NCI-H2029 treated with DMSO at 0.1 percent for 48 hours (cell line): ENCODE measurements around the gene TSPAN18.
A peak's percentile ranks its signal among the peaks of the same experiment; 100 is the strongest.

Experiments used
- DNase-seq: peaks from one replicate; lab custom pipeline; 2025; lab: John Stamatoyannopoulos, UW

TSPAN18 gene

GRCh38 chr11:44916331-44916730, 189.6 kb downstream of the TSPAN18 start:
- DNase-seq, result no peak

- no peak for DNase-seq
Measured at GRCh38 chr11:44916801-44917385, 190.1 kb downstream of the TSPAN18 start.

GRCh38 chr11:44917741-44918140, 191.0 kb downstream of the TSPAN18 start:
- no peak for DNase-seq

GRCh38 chr11:44920451-44920850, 193.7 kb downstream of the TSPAN18 start:
- no peak for DNase-seq

DNA sequence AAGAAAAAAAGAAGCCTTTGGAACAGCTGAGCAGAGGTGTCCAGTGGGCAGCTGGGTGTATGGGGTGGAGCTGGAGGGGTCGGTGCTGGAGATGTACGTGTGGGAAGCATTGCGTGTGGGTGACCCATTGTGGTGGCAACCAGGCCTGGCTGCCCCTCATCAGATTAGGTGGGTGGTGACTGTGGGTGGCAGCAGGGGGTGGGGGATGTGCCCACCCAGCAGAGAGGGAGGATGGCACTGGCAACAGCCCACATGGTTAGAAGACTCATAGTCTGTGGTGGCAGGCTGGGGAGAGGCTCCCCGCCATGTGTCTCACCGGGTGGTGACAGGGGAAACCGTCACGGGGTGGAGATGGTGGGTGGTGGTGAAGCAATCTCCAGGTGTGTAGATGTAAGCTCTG, 196.4 kb downstream of the TSPAN18 start:
- DNase-seq, result no peak

GRCh38 chr11:44923806-44924205, 197.0 kb downstream of the TSPAN18 start:
- no peak for DNase-seq

DNA sequence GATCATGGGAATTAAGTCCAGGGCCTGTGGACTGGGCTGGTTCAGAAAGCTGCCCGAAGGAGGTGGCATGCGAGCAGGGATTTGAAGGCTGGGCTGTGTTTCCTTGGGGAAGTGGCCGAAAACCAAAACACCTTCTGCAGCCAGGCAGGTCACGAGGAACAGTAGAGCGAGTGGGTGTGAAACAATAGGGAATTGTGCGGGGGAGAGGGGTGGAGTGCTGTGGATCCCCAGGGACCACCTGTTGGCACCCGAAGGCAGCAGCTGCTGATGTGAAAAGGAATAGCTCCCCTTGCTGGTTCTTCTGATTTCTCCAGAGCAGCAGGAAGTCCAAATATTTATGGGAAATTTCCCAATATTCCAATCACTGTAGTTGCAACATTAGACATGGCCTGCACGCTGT, 199.3 kb downstream of the TSPAN18 start:
- no peak for DNase-seq

GRCh38 chr11:44927174-44927661, 200.5 kb downstream of the TSPAN18 start:
- DNase-seq, result peak; percentile 35

DNA sequence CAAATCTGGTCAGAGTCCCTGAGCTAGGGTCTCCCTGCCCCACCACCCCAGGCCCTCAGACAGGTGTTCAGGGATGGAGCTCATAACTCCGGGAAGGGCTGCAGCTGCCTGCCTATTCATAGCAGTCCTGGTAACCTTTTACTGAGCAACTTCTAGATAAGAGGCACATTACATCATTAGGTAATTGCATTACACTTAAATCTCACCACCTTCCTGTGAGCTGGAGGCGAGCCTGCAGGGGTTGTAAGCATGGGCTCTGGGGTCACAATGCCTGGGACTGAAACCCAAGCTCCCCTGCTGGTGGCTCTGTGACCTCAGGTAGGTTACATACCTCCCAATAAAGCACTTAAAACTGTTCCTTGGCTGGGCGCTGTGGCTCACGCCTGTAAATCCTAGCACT, 201.4 kb downstream of the TSPAN18 start:
- no peak for DNase-seq

DNA sequence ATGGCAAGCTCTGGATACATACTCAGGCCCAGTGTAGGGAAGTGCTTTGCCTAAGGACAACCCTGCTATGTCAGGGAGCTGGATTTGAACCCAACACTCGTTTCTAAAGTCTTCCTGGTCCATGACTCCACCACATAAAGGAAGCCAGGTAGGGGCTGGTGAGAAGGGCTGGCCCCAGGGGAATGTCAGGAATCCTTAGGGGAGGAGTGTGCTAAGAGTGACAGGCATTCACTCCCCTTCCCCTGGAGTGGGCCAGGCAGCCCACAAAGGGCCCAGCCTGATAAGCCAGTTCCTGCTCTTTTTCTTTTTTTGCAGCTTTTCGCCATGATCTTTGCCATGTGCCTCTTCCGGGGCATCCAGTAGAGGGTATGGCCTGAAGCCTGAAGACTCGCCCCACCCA, 202.1 kb downstream of the TSPAN18 start:
- no peak for DNase-seq

- DNase-seq, result no peak
Measured at GRCh38 chr11:44930588-44931302, 204.0 kb downstream of the TSPAN18 start.

DNA sequence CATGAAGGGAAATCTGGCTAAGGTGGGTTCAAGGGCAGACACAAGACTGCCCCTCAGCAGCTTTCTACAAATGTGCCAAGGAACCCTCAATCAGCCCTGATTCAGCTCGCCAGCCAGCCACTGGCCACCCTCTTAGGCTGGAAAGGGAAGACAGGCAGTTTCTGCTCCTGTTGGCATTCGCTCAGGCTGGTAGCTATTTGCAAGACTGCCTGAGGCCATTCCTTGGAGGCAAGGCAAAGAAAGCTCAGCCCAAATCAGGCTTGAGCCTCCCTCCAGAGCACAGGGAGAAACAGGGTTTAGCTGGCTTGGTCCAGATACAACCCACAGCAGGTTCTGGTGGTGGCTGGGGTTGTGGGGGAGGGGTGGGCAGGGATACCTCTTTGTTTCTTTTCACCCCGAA, 204.7 kb downstream of the TSPAN18 start:
- DNase-seq, result no peak

GRCh38 chr11:44934110-44934509, 207.3 kb downstream of the TSPAN18 start:
- DNase-seq, result no peak

DNA sequence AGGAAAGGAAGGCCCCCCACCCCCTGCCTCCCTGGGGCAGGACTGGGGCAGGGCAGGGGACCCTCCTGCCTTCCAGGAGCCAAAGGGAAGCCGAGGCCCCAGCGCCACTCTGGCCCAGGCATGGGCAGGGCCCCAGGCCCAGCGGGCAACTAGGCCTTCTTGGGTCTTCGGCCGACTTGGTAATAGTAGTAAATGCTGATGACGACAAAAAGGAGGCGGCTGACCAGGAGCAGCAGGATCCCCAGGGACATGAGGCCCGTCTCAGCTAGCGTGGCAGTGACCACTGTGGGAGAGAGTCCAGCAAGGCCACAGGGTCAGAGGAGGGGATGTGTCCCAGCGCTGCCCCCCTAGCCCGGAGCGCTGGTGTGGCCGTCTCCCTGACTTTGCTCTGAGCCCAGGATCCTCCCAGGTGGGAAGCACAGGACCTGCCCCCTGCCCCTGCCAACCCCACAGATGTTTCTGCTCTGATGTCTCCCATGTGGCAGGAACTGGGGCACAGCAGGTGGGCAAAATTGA, 208.0 kb downstream of the TSPAN18 start:
- DNase-seq, result no peak

DNA sequence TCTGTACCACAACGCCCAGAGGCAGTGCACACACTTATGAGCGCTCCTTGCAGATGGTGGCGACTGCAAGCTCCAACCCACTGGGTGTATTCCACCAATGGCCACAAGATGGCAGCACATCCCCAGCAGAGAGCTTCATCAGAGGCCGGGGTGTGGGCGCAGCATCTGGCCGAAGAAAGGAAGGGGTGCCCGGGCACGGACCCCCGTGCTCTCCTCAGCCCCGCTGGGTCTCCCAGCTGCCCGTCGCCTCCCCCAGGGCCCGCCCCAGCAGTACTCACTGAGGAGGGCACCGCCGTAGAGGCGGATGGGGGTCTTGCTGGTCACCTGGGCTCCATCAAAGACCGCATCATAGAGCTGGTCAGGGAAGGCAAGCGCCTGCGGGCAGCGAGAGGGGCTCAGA, 209.8 kb downstream of the TSPAN18 start:
- peak; percentile 54 for DNase-seq

- no peak for DNase-seq
Measured at GRCh38 chr11:44936951-44937543, 210.3 kb downstream of the TSPAN18 start.

DNA sequence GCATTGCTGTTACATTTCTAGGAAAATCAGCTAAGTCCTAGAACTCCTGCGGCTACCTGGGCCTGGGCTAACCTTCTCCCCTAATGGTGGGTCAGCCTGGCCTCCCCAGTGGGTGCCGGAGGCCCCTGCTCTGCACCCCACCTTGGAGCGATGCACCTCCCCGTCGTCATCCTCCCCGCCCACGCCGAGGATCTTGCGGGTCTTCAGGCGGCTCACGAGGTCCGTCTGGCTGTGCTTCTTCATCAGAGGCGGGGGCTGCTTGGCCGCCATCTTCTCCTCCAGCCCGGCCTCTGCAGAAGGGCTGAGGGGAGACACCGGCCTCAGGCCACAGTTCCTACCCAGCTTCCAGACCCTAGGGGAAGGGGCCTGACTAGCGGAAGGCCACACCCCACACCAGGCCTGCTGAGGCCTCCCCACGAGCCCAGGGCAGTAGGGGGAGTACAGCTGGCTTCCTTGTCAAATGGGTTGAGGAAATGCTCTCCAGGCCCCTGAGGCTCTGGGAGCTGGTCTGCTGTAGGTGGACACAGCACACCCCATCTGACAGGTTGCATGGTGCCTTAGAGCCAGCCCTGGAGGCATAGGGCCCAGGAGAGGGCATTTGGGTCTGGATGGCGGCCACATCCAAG, 211.4 kb downstream of the TSPAN18 start:
- no peak for DNase-seq

DNA sequence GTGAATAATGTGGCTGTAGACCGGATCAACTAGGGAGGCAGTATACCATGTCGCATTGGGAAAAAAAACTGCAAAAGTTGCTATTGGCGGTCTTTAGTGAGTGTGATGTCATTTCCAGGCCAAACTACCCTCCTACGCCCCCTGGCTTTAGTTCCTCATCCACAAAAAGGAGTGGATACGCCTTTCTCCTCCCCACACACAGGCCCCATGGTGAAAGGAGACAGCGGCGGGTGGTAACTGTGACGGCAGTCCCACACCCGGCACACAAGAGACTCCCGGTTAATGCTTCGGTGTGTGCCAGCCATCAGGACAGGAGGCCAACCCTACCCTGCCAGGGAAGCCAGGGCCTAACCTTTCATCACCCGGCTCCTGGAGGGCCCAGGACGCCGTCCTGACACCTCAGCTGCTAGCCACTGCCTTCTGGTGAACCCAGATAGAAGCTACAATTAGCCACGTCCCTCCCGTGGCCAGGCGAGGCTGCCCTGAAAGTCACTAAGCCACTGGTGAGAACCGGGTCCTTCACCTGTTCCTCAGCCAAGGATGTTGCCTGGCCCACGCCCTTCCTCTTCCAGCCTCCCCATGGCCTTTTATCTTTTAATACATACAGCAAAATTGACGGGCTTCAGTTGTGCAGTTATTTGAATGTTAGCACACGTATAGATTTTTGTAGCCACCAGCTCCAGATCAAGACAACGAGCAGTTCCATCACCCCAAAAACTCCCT, 213.1 kb downstream of the TSPAN18 start:
- DNase-seq, result no peak

- DNase-seq, result no peak
Measured at GRCh38 chr11:44940404-44940803, 213.6 kb downstream of the TSPAN18 start.

DNA sequence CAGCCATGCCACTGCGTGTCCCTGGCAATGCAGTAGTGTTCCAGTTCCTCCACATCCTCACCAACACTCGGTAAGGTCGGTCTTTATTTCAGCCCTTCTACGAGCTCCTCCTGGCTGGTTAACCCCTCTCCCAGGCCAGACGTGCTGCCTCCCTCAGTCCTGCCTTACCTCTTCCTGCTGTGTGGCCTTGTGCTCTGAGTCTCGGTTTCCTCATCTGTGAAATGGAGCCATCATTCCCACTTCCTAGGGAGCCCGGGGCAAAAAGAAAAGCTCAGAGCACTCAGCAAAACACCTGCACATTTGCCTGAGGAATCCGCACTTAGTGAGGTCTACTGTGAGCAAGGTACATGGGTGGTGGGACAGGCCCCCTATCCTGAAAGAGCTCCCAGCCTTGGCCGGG, 214.1 kb downstream of the TSPAN18 start:
- no peak for DNase-seq

DNA sequence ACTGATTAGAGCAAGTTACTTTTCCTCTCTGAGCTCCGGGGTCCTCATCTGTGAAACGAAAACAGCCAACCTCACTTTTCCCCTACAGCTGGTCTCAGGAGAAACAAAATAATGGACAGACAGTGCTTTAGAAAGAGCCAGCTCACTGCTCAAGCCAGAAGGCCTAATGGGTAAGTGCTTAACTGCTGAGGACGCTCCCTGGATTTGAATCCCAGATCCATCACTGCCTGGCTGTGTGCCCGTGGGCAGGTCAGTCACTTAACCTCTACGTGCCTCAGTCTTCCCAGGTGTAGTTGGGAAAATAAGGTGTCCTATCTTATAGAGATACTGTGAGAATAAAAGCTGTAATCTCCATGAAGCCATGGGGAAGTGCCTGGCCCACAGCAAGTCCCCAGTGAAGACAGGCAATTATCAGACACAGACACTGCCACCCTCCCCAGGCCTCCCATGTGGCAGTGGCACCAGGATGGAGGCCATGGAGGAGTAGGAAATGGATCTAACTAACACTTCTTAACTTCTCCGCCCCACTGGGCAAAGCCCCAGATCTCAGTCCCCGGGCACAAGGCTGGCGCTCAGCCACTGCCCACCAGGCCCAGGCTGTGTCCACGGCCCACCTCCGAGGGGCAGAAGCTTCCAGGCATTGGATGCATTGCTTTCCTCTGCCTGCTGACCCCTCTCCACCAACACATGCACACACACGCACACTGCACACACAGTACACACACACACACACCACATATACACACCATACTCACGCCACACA, 214.7 kb downstream of the TSPAN18 start:
- DNase-seq, result no peak
